WERI-Rb-1 (cell line): ENCODE measurements around the gene TAOK3.

Source experiments
- DNase-seq: peaks from one replicate; pipeline ENCODE4 v3.0.0-alpha.2; 2020
- H3K27ac ChIP-seq: fragments of 250-450 bp; sonication (Bioruptor Pico); 2 replicates; pipeline ENCODE4 v1.5.1; 2020; ENCODE audit warnings: mild to moderate bottlenecking, moderate library complexity
- H3K27me3 ChIP-seq: fragments of 250-450 bp; sonication (Bioruptor Pico); 2 replicates; pipeline ENCODE4 v1.5.1; 2021; ENCODE audit warnings: mild to moderate bottlenecking, low read depth, moderate library complexity; ENCODE audit not compliant: insufficient read depth, severe bottlenecking
- H3K36me3 ChIP-seq: fragments of 250-450 bp; sonication (Bioruptor Pico); 2 replicates; pipeline ENCODE4 v1.5.1; 2020; ENCODE audit warnings: mild to moderate bottlenecking, moderate library complexity
- H3K4me3 ChIP-seq: 2 replicates; pipeline ENCODE4 v1.5.1; 2011; ENCODE audit warnings: low read depth, mild to moderate bottlenecking, control low read depth, low read length
- H3K9me3 ChIP-seq: fragments of 250-450 bp; sonication (Bioruptor Pico); 2 replicates; pipeline ENCODE4 v1.5.1; 2021; ENCODE audit warnings: mild to moderate bottlenecking, moderate library complexity; ENCODE audit not compliant: severe bottlenecking
- CTCF ChIP-seq: IDR thresholded peaks from 2 replicates; pipeline ENCODE4 v1.5.1; 2011; ENCODE audit warnings: low read depth, mild to moderate bottlenecking, control low read depth, inconsistent platforms, low read length

TAOK3 gene

GRCh38 chr12:118325081-118325480 is 47.6 kb downstream of the TAOK3 start:
- Histone ChIP-seq H3K27ac (no peak overlapping the region), H3K27me3 (no peaks in the 10 kb centered on the region), H3K36me3 (no peaks in the 10 kb centered on the region), H3K9me3 (no peaks in the 10 kb centered on the region), H3K4me3 (no peak overlapping the region)
- no peak for DNase-seq
- TF ChIP-seq CTCF: no peak

GRCh38 chr12:118319627-118320026 is 53.1 kb downstream of the TAOK3 start:
- no peak for DNase-seq
- H3K36me3 ChIP-seq: no peaks in the 10 kb centered on the region
- TF ChIP-seq CTCF: no peak
- H3K4me3 ChIP-seq: no peak overlapping the region
- no peaks in the 10 kb centered on the region for H3K9me3 ChIP-seq
- H3K27ac ChIP-seq: no peak overlapping the region
- H3K27me3 ChIP-seq: no peaks in the 10 kb centered on the region

GRCh38 chr12:118318744-118319143 is 54.0 kb downstream of the TAOK3 start:
- H3K4me3 ChIP-seq: no peak overlapping the region
- no peak overlapping the region for H3K27ac ChIP-seq
- TF ChIP-seq CTCF: no peak
- no peaks in the 10 kb centered on the region for H3K36me3 ChIP-seq
- no peaks in the 10 kb centered on the region for H3K9me3 ChIP-seq
- no peaks in the 10 kb centered on the region for H3K27me3 ChIP-seq
- no peak for DNase-seq

GRCh38 chr12:118317729-118318128 is 55.0 kb downstream of the TAOK3 start:
- no peaks in the 10 kb centered on the region for H3K9me3 ChIP-seq
- no peak overlapping the region for H3K4me3 ChIP-seq
- H3K36me3 ChIP-seq: no peaks in the 10 kb centered on the region
- no peak overlapping the region for H3K27ac ChIP-seq
- H3K27me3 ChIP-seq: no peaks in the 10 kb centered on the region
- no peak for DNase-seq
- TF ChIP-seq CTCF: no peak

GRCh38 chr12:118315821-118316220 is 56.9 kb downstream of the TAOK3 start:
- no peaks in the 10 kb centered on the region for H3K36me3 ChIP-seq
- H3K4me3 ChIP-seq: no peak overlapping the region
- H3K9me3 ChIP-seq: no peaks in the 10 kb centered on the region
- no peak overlapping the region for H3K27ac ChIP-seq
- no peak for DNase-seq
- TF ChIP-seq CTCF: no peak
- no peaks in the 10 kb centered on the region for H3K27me3 ChIP-seq

- Histone ChIP-seq H3K36me3 (no peaks in the 10 kb centered on the region), H3K27ac (no peak overlapping the region)
Observed at GRCh38 chr12:118312578-118312977, 60.1 kb downstream of the TAOK3 start.

More at GRCh38 chr12:118312578-118312977, 60.1 kb downstream of the TAOK3 start:
- Histone ChIP-seq H3K4me3 (no peak overlapping the region), H3K9me3 (no peaks in the 10 kb centered on the region), H3K27me3 (no peaks in the 10 kb centered on the region)
- no peak for DNase-seq
- no peak for TF ChIP-seq CTCF
